GM12878 (cell line): ENCODE results near the gene KLC3. TPM values are rescaled to one million over a fixed set of nuclear protein-coding genes. Genes with fewer than 3 reads are reported as not detected.

ENCODE experiments used
- ATAC-seq: fragments of 200-7000 bp; cut with Tn5 transposase; 3 replicates; pipeline ENCODE4 v1.9.1; 2020; ENCODE audit warnings: mild to moderate bottlenecking, moderate library complexity
- BruUV-seq: library from RNA; stranded (reverse); fragments of 400-500 nt; replicated peaks from 2 replicates; lab custom pipeline; 2021; lab: Mats Ljungman, UMichigan
- CTCF ChIA-PET: fragments of 300-600 bp; sonication (Branson Sonifier 250); formaldehyde crosslinking; extraction: SDS; loops from one replicate; lab custom pipeline; 2021; ENCODE audit warnings: inconsistent platforms; lab: Yijun Ruan, JAX
- POLR2A ChIA-PET: fragments of 350-600 bp; formaldehyde crosslinking; extraction: SDS; loops from one replicate; lab custom pipeline; 2021; ENCODE audit warnings: inconsistent platforms; lab: Charles Lee
- RAD21 ChIA-PET: fragments of 300-600 bp; sonication (Branson Sonifier 250); formaldehyde crosslinking; loops from one replicate; lab custom pipeline; 2023; ENCODE audit warnings: antibody characterized with exemption; ENCODE audit not compliant: unreplicated experiment; lab: Charles Lee
- SMC1A ChIA-PET: fragments of 300-600 bp; sonication (Branson Sonifier 250); formaldehyde crosslinking; loops from one replicate; lab custom pipeline; 2023; ENCODE audit not compliant: unreplicated experiment, uncharacterized antibody; lab: Charles Lee
- DNase-seq: peaks from one replicate; pipeline ENCODE4 v3.0.0-alpha.2; 2011; ENCODE audit warnings: low read depth, low spot score
- FAIRE-seq: peaks from 3 replicates; lab custom pipeline; 2011; peaks lifted over from hg19 to GRCh38; lab: Jason Lieb, UNC
- H2AFZ ChIP-seq: 2 replicates; pipeline ENCODE4 v1.6.0; 2011; ENCODE audit warnings: low read depth, low read length, control low read depth; ENCODE audit not compliant: control insufficient read depth
- H3K27ac ChIP-seq: 2 replicates; pipeline ENCODE4 v1.5.1; 2011; ENCODE audit warnings: control low read depth; ENCODE audit not compliant: control insufficient read depth, insufficient read depth
- H3K27me3 ChIP-seq, 2 experiments: replicated peaks in 1 of 2; 2 replicates each; pipeline versions ENCODE4 v1.6.0 to v1.6.1; 2011; ENCODE audit warnings: low read length in 1 of 2; ENCODE audit not compliant: control insufficient read depth in 2 of 2, insufficient read depth in 2 of 2
- H3K36me3 ChIP-seq, 2 experiments: 2 replicates each; pipeline ENCODE4 v1.5.1; 2011; ENCODE audit warnings: low read length in 1 of 2; ENCODE audit not compliant: control insufficient read depth in 2 of 2, insufficient read depth in 2 of 2
- H3K4me1 ChIP-seq: 2 replicates; pipeline ENCODE4 v1.6.1; 2011; ENCODE audit warnings: mild to moderate bottlenecking, low read length, moderate library complexity, mixed read lengths; ENCODE audit not compliant: control insufficient read depth, insufficient read depth
- H3K4me2 ChIP-seq: 2 replicates; pipeline ENCODE4 v1.6.0; 2011; ENCODE audit warnings: control low read depth; ENCODE audit not compliant: control insufficient read depth, insufficient read depth
- H3K4me3 ChIP-seq: fragments of 200-600 bp; sonication (generic); 2 replicates; pipeline ENCODE4 v1.5.1; 2016
- H3K79me2 ChIP-seq: 2 replicates; pipeline ENCODE4 v1.6.0; 2011; ENCODE audit warnings: low read length; ENCODE audit not compliant: control insufficient read depth, insufficient read depth
- H3K9ac ChIP-seq: 2 replicates; pipeline ENCODE4 v1.8.0; 2011; ENCODE audit warnings: low read length, control low read depth, mixed read lengths; ENCODE audit not compliant: control insufficient read depth, insufficient read depth
- H3K9me3 ChIP-seq: replicated peaks from 3 replicates; pipeline ENCODE4 v1.5.1; 2011; ENCODE audit warnings: mild to moderate bottlenecking, low read length; ENCODE audit not compliant: control insufficient read depth, insufficient read depth
- H4K20me1 ChIP-seq: 2 replicates; pipeline ENCODE4 v1.6.0; 2011; ENCODE audit not compliant: control insufficient read depth, insufficient read depth
- CBX5 ChIP-seq: sonication (generic); IDR thresholded peaks from 2 replicates; pipeline ENCODE4 v1.6.1; 2016; ENCODE audit warnings: low read depth, moderate library complexity, mild to moderate bottlenecking, inconsistent platforms
- CHD2 ChIP-seq: IDR thresholded peaks from 2 replicates; pipeline ENCODE4 v1.6.1; 2011; ENCODE audit warnings: low read depth, low read length, improper control_type of control experiment, borderline replicate concordance
- HDAC6 ChIP-seq: fragments of 200-600 bp; sonication (generic); IDR thresholded peaks from one replicate; pipeline ENCODE4 v1.8.0; 2017; ENCODE audit warnings: antibody characterized with exemption; ENCODE audit not compliant: unreplicated experiment
- WGBS: methylation state at CpG from one replicate; pipeline ENCODE4 v1.1.6; 2016; ENCODE audit warnings: low lambda C conversion rate; ENCODE audit not compliant: insufficient replicate concordance, insufficient coverage; ENCODE audit errors: missing lambda C conversion rate; 5-methylcytosine and 5-hydroxymethylcytosine counted together
- in situ Hi-C: fragments of 300-500 bp; cut with MboI; formaldehyde crosslinking; loops from 9 replicates; pipeline ENCODE4 v1.14.3; 2018; ENCODE audit warnings: mixed read lengths
- intact Hi-C: fragments of 100-400 bp; cut with micrococcal nuclease; formaldehyde crosslinking; loops from one replicate; pipeline ENCODE4 v1.14.2; 2022; ENCODE audit not compliant: unreplicated experiment
- polyA plus RNA-seq, 11 experiments: library from polyadenylated mRNA; depleted of rRNA in 4 of 11; unstranded in 6 of 11; stranded (reverse) in 5 of 11; fragments of >200 nt; fragmentation: Nextera tagmentation in 4 of 11; fragmentation: Illumina TruSeq in 1 of 11; extraction: Ambion mirVana in 4 of 11; extraction: Trizol in 1 of 11; gene quantifications; 1 replicate in 1 of 11; 2 replicates in 10 of 11; pipeline versions ENCODE4 v1.2.1 to v1.2.3, GENCODE V29; 2011 to 2016; ENCODE audit warnings: inconsistent platforms in 2 of 11, missing spikeins in 2 of 11, low read depth in 1 of 11
- total RNA-seq, 4 experiments: library from RNA; depleted of rRNA in 3 of 4; stranded (reverse); fragments of >200 nt in 3 of 4; fragmentation: Illumina TruSeq in 1 of 4; extraction: Trizol in 1 of 4; gene quantifications; 2 replicates each; pipeline versions ENCODE4 v1.2.1 to v1.2.3, GENCODE V29; 2013 to 2021
- TF ChIP-seq, protein P1 (sequence below): fragments of 450-650 bp; IDR thresholded peaks from 2 replicates; pipeline ENCODE4 v1.6.1; 2016; ENCODE audit warnings: mild to moderate bottlenecking
- TF ChIP-seq, protein P2 (sequence below): fragments of 450-650 bp; IDR thresholded peaks from 2 replicates; pipeline ENCODE4 v1.6.1; 2018; ENCODE audit warnings: borderline replicate concordance, mild to moderate bottlenecking; ENCODE audit not compliant: partially characterized antibody

Gene KLC3
- total and polyA plus RNA-seq, 10 of the 15 experiments (the other 5 are each of a cell fraction or from before 2014, with no cell fraction given): 0.03 to 0.38 (median 0.28) TPM; not detected in 5

- no peaks in the 10 kb centered on the region for H3K79me2 ChIP-seq
- FAIRE-seq: no peak
- H3K4me1 ChIP-seq: no peaks in the 10 kb centered on the region
- H2AFZ ChIP-seq: no peak overlapping the region
- TF ChIP-seq CBX5 (no peak), CHD2 (no peak), HDAC6 (no peak)
- TF ChIP-seq, protein P1, sequence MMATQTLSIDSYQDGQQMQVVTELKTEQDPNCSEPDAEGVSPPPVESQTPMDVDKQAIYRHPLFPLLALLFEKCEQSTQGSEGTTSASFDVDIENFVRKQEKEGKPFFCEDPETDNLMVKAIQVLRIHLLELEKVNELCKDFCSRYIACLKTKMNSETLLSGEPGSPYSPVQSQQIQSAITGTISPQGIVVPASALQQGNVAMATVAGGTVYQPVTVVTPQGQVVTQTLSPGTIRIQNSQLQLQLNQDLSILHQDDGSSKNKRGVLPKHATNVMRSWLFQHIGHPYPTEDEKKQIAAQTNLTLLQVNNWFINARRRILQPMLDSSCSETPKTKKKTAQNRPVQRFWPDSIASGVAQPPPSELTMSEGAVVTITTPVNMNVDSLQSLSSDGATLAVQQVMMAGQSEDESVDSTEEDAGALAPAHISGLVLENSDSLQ: no peak
- TF ChIP-seq, protein P2, sequence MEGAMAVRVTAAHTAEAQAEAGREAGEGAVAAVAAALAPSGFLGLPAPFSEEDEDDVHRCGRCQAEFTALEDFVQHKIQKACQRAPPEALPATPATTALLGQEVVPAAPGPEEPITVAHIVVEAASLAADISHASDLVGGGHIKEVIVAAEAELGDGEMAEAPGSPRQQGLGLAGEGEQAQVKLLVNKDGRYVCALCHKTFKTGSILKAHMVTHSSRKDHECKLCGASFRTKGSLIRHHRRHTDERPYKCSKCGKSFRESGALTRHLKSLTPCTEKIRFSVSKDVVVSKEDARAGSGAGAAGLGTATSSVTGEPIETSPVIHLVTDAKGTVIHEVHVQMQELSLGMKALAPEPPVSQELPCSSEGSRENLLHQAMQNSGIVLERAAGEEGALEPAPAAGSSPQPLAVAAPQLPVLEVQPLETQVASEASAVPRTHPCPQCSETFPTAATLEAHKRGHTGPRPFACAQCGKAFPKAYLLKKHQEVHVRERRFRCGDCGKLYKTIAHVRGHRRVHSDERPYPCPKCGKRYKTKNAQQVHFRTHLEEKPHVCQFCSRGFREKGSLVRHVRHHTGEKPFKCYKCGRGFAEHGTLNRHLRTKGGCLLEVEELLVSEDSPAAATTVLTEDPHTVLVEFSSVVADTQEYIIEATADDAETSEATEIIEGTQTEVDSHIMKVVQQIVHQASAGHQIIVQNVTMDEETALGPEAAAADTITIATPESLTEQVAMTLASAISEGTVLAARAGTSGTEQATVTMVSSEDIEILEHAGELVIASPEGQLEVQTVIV: no peak
- TF ChIP-seq, all 136 proteins: peak for 0
- ATAC-seq (no peak), DNase-seq (no peak)
- Histone ChIP-seq H4K20me1 (no peaks in the 10 kb centered on the region), H3K36me3 (peaks cover 3 to 5% of the 10 kb centered on the region in 2 experiments), H3K27me3 (no peaks in the 10 kb centered on the region), H3K4me3 (no peak overlapping the region), H3K9me3 (no peaks in the 10 kb centered on the region), H3K27ac (no peak overlapping the region), H3K9ac (no peak overlapping the region), H3K4me2 (no peak overlapping the region)
- in situ Hi-C loops: no loop called here
- ChIA-PET SMC1A (no interaction called here), CTCF (no interaction called here), RAD21 (no interaction called here), POLR2A (interaction anchor here (0.5 kb wide), 2 partner anchors 70 to 74 kb away, joined by 3 read pairs; no protein-coding TSS in a partner anchor)
- BruUV-seq: no TSS peak
- intact Hi-C loops: no loop called here
- WGBS: 79% methylated on average over 13 of the region's 13 CpGs
These were observed 10.9 kb downstream of the KLC3 start for GRCh38 chr19:45351401-45351952.
